Breast epithelium (tissue), 3 donors: ENCODE results near the gene STAT4.

Source experiments
- POLR2A ChIP-seq: fragments of 450-650 bp; IDR thresholded peaks from one replicate; pipeline ENCODE4 v1.6.1; 2016; ENCODE audit warnings: antibody characterized with exemption, mild to moderate bottlenecking, moderate library complexity
- TF ChIP-seq, protein P1 (sequence below), 3 donors: fragments of 450-650 bp; IDR thresholded peaks; one replicate each; pipeline ENCODE4 v1.5.1; 2016 to 2017; ENCODE audit warnings: antibody characterized with exemption in 3 of 3, mild to moderate bottlenecking in 3 of 3, moderate library complexity in 3 of 3

- TF ChIP-seq, protein P1, sequence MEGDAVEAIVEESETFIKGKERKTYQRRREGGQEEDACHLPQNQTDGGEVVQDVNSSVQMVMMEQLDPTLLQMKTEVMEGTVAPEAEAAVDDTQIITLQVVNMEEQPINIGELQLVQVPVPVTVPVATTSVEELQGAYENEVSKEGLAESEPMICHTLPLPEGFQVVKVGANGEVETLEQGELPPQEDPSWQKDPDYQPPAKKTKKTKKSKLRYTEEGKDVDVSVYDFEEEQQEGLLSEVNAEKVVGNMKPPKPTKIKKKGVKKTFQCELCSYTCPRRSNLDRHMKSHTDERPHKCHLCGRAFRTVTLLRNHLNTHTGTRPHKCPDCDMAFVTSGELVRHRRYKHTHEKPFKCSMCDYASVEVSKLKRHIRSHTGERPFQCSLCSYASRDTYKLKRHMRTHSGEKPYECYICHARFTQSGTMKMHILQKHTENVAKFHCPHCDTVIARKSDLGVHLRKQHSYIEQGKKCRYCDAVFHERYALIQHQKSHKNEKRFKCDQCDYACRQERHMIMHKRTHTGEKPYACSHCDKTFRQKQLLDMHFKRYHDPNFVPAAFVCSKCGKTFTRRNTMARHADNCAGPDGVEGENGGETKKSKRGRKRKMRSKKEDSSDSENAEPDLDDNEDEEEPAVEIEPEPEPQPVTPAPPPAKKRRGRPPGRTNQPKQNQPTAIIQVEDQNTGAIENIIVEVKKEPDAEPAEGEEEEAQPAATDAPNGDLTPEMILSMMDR (IDR thresholded peaks at IDR 0.05): no peak
- TF ChIP-seq POLR2A: no peak
These were observed 579 bp downstream of the STAT4 start for GRCh38 chr2:191150230-191150599.
